Progenitor cell of endocrine pancreas (in vitro differentiated cells): ENCODE measurements around the gene UVRAG. TPM values are rescaled to one million over a fixed set of nuclear protein-coding genes. Genes with fewer than 3 reads are reported as not detected.

Source experiments
- DNase-seq: peaks from one replicate; pipeline ENCODE4 v3.0.0; 2021; ENCODE audit warnings: low spot score; ENCODE audit not compliant: unreplicated experiment
- H3K27ac Mint-ChIP-seq: 2 replicates; pipeline ENCODE4 v1.8.0; 2021; ENCODE audit warnings: mild to moderate bottlenecking, moderate library complexity, mixed read lengths
- H3K27me3 Mint-ChIP-seq: 2 replicates; pipeline ENCODE4 v1.8.0; 2021; ENCODE audit warnings: mixed read lengths
- H3K36me3 Mint-ChIP-seq: 2 replicates; pipeline ENCODE4 v1.8.0; 2022; ENCODE audit warnings: mixed read lengths; ENCODE audit not compliant: insufficient read depth
- H3K4me1 Mint-ChIP-seq: 2 replicates; pipeline ENCODE4 v1.8.0; 2021; ENCODE audit warnings: low read depth, mixed read lengths
- H3K4me3 Mint-ChIP-seq: 2 replicates; pipeline ENCODE4 v1.8.0; 2021; ENCODE audit warnings: low read depth, mild to moderate bottlenecking, moderate library complexity, mixed read lengths
- H3K9me3 Mint-ChIP-seq: 2 replicates; pipeline ENCODE4 v1.8.0; 2021; ENCODE audit warnings: low read depth, mixed read lengths
- CTCF ChIP-seq: fragments of 200-600 bp; sonication (generic); IDR thresholded peaks from one replicate; pipeline ENCODE4 v1.5.0; 2021; ENCODE audit warnings: antibody characterized with exemption, mild to moderate bottlenecking; ENCODE audit not compliant: unreplicated experiment
- total RNA-seq: library from RNA; stranded (reverse); gene quantifications from 2 replicates; pipeline ENCODE4 v1.2.1, GENCODE V29; 2021

Gene UVRAG
- total RNA-seq, 1 donor from 2014 or later, result 25.7 TPM

GRCh38 chr11:75986966-75987365 lies 172.0 kb downstream of the UVRAG start:
- Mint-ChIP-seq H3K36me3 (peaks cover 28% of the 10 kb centered on the region), H3K27ac (no peak overlapping the region), H3K27me3 (no peaks in the 10 kb centered on the region), H3K4me1 (peaks cover 5% of the 10 kb centered on the region), H3K9me3 (no peaks in the 10 kb centered on the region), H3K4me3 (no peak overlapping the region)
- TF ChIP-seq CTCF, result no peak
- no peak for DNase-seq

GRCh38 chr11:75993126-75993525 lies 178.1 kb downstream of the UVRAG start:
- DNase-seq, result no peak
- H3K4me3 Mint-ChIP-seq, result no peak overlapping the region
- peaks cover 15% of the 10 kb centered on the region for H3K36me3 Mint-ChIP-seq
- no peaks in the 10 kb centered on the region for H3K27me3 Mint-ChIP-seq
- TF ChIP-seq CTCF, result no peak
- H3K27ac Mint-ChIP-seq, result no peak overlapping the region
- H3K9me3 Mint-ChIP-seq, result no peaks in the 10 kb centered on the region
- peaks cover 9% of the 10 kb centered on the region for H3K4me1 Mint-ChIP-seq

GRCh38 chr11:75994616-75995015 lies 179.6 kb downstream of the UVRAG start:
- DNase-seq, result no peak
- no peak overlapping the region for H3K27ac Mint-ChIP-seq
- no peak for TF ChIP-seq CTCF
- H3K4me1 Mint-ChIP-seq, result peaks cover 9% of the 10 kb centered on the region
- peaks cover 3% of the 10 kb centered on the region for H3K9me3 Mint-ChIP-seq
- no peak overlapping the region for H3K4me3 Mint-ChIP-seq
- no peaks in the 10 kb centered on the region for H3K27me3 Mint-ChIP-seq
- peaks cover 6% of the 10 kb centered on the region for H3K36me3 Mint-ChIP-seq

- no peak for DNase-seq
- peaks cover 9% of the 10 kb centered on the region for H3K4me1 Mint-ChIP-seq
- H3K9me3 Mint-ChIP-seq, result peaks cover 22% of the 10 kb centered on the region
- H3K27ac Mint-ChIP-seq, result no peak overlapping the region
- H3K4me3 Mint-ChIP-seq, result no peak overlapping the region
- TF ChIP-seq CTCF, result no peak
- peaks cover 20% of the 10 kb centered on the region for H3K36me3 Mint-ChIP-seq
- no peaks in the 10 kb centered on the region for H3K27me3 Mint-ChIP-seq
Measured at GRCh38 chr11:75996523-75997442, 181.8 kb downstream of the UVRAG start.

- Mint-ChIP-seq H3K27ac (no peak overlapping the region), H3K9me3 (peaks cover 23% of the 10 kb centered on the region), H3K4me1 (no peaks in the 10 kb centered on the region), H3K4me3 (no peak overlapping the region), H3K36me3 (peaks cover 39% of the 10 kb centered on the region), H3K27me3 (no peaks in the 10 kb centered on the region)
- DNase-seq, result no peak
- TF ChIP-seq CTCF, result no peak
Measured at GRCh38 chr11:76004400-76004799, 189.4 kb downstream of the UVRAG start.
